ENCODE results near the gene GAREM1.

The GAREM1 gene

GRCh38 chr18:32337347-32337746, 133.3 kb downstream of the GAREM1 start:
- Histone ChIP-seq H3K4me1 (peaks cover 0 to 22% (median 6%) of the 10 kb centered on the region in 4 donors), H3K36me3 (no peaks in the 10 kb centered on the region), H3K4me3 (no peak overlapping the region), H3K27ac (no peak overlapping the region), H3K27me3 (no peaks in the 10 kb centered on the region), H3K9me3 (no peaks in the 10 kb centered on the region)
- no peak for DNase-seq
- intact Hi-C loops (cut with DNase I; ENCODE audit: low total_unique reads) = no loop called here
- TF ChIP-seq CTCF (IDR thresholded peaks at IDR 0.05) = no peak

GRCh38 chr18:32335228-32335627, 135.5 kb downstream of the GAREM1 start:
- Histone ChIP-seq H3K4me3 (no peak overlapping the region), H3K27me3 (no peaks in the 10 kb centered on the region), H3K4me1 (peaks cover 0 to 22% (median 6%) of the 10 kb centered on the region in 4 donors), H3K36me3 (no peaks in the 10 kb centered on the region), H3K9me3 (no peaks in the 10 kb centered on the region), H3K27ac (no peak overlapping the region)
- no peak for TF ChIP-seq CTCF (IDR thresholded peaks at IDR 0.05)
- no peak for DNase-seq
- intact Hi-C loops (cut with DNase I; ENCODE audit: low total_unique reads) = no loop called here

- DNase-seq = no peak
- no peaks in the 10 kb centered on the region for H3K9me3 ChIP-seq
- H3K36me3 ChIP-seq = no peaks in the 10 kb centered on the region
- no peaks in the 10 kb centered on the region for H3K27me3 ChIP-seq
- no peak overlapping the region for H3K27ac ChIP-seq
- TF ChIP-seq CTCF (IDR thresholded peaks at IDR 0.05) = no peak
- intact Hi-C loops (cut with DNase I; ENCODE audit: low total_unique reads) = no loop called here
- H3K4me1 ChIP-seq = peaks cover 0 to 16% (median 3%) of the 10 kb centered on the region in 4 donors
- H3K4me3 ChIP-seq = no peak overlapping the region
These were observed 136.9 kb downstream of the GAREM1 start for GRCh38 chr18:32333781-32334180.

- Histone ChIP-seq H3K4me1 (peaks cover 0 to 10% (median 2%) of the 10 kb centered on the region in 4 donors), H3K36me3 (no peaks in the 10 kb centered on the region), H3K27me3 (no peaks in the 10 kb centered on the region), H3K4me3 (no peak overlapping the region), H3K9me3 (no peaks in the 10 kb centered on the region), H3K27ac (no peak overlapping the region)
- no peak for DNase-seq
- intact Hi-C loops (cut with DNase I; ENCODE audit: low total_unique reads) = no loop called here
- TF ChIP-seq CTCF (IDR thresholded peaks at IDR 0.05) = no peak
These were observed 138.0 kb downstream of the GAREM1 start for GRCh38 chr18:32332708-32333107.

- Histone ChIP-seq H3K27ac (no peak overlapping the region), H3K36me3 (no peaks in the 10 kb centered on the region), H3K27me3 (no peaks in the 10 kb centered on the region), H3K4me1 (peaks cover 0 to 33% (median 7%) of the 10 kb centered on the region in 4 donors), H3K4me3 (no peak overlapping the region), H3K9me3 (no peaks in the 10 kb centered on the region)
- no peak for TF ChIP-seq CTCF (IDR thresholded peaks at IDR 0.05)
- DNase-seq = no peak
- intact Hi-C loops (cut with DNase I; ENCODE audit: low total_unique reads) = no loop called here
These were observed 141.7 kb downstream of the GAREM1 start for GRCh38 chr18:32328974-32329373.

GRCh38 chr18:32328379-32328778, 142.3 kb downstream of the GAREM1 start:
- no peak overlapping the region for H3K4me3 ChIP-seq
- intact Hi-C loops (cut with DNase I; ENCODE audit: low total_unique reads) = no loop called here
- no peak for DNase-seq
- no peaks in the 10 kb centered on the region for H3K36me3 ChIP-seq
- TF ChIP-seq CTCF (IDR thresholded peaks at IDR 0.05) = no peak
- peaks cover 0 to 31% (median 7%) of the 10 kb centered on the region in 4 donors for H3K4me1 ChIP-seq
- no peak overlapping the region for H3K27ac ChIP-seq
- no peaks in the 10 kb centered on the region for H3K9me3 ChIP-seq
- H3K27me3 ChIP-seq = no peaks in the 10 kb centered on the region

Data from tibial artery (tissue), 4 donors.